ENCODE data around the gene ABCB8. TPM values are rescaled to one million over a fixed set of nuclear protein-coding genes. Genes with fewer than 3 reads are reported as not detected.

Gene ABCB8
- total and polyA plus RNA-seq, 2 donors (not counting 3 experiments of a cell fraction or from before 2014, with no cell fraction given) = 38.0 to 46.3 TPM

- H3K9me1 ChIP-seq (replicated peaks; ENCODE audit: control insufficient read depth, extremely low read depth, insufficient read depth, low read length) = no peaks in the 10 kb centered on the region
- no peaks in the 10 kb centered on the region for H3K9me3 ChIP-seq (replicated peaks; ENCODE audit: control insufficient read depth, insufficient read depth, low read length)
- no peak overlapping the region for H3K27ac ChIP-seq (ENCODE audit: insufficient read depth, low read depth, low read length)
- H4K20me1 ChIP-seq (replicated peaks; ENCODE audit: control insufficient read depth, extremely low read depth, insufficient read depth, low read length) = no peaks in the 10 kb centered on the region
- DNase-seq (ENCODE audit: low read depth, low spot score) (no peak), FAIRE-seq (no peak)
- H3K27me3 ChIP-seq (ENCODE audit: control insufficient read depth in 2 of 2, insufficient read depth in 2 of 2, low read length in 2 of 2) = no peaks in the 10 kb centered on the region
- no peak overlapping the region for H2AFZ ChIP-seq (ENCODE audit: low read depth, low read length)
- H3K4me1 ChIP-seq (ENCODE audit: control insufficient read depth, extremely low read depth, insufficient read depth, low read length) = peaks cover 35% of the 10 kb centered on the region
- dilution Hi-C loops (cut with MboI; ENCODE audit: extremely low pct_ligation_motif_present, low sequenced_read_pairs) (no loop called here), intact Hi-C loops (cut with micrococcal nuclease) (no loop called here)
- no peak overlapping the region for H3K4me3 ChIP-seq (replicated peaks in 1 of 3; ENCODE audit: insufficient read depth in 1 of 3, low read depth in 1 of 3, low read length in 3 of 3)
- H3K9ac ChIP-seq (replicated peaks; ENCODE audit: extremely low read depth, insufficient read depth, low read length) = no peak overlapping the region
- TF ChIP-seq FOS (IDR thresholded peaks at IDR 0.05; ENCODE audit: borderline replicate concordance, insufficient read depth, low read length) = no peak
- TF ChIP-seq POLR2AphosphoS5 (IDR thresholded peaks at IDR 0.05; ENCODE audit: insufficient read depth, low read depth, low read length) = peak; percentile 35
- no peaks in the 10 kb centered on the region for H3K79me2 ChIP-seq (ENCODE audit: control insufficient read depth, insufficient read depth, low read length)
- ChIA-PET CTCF (interaction anchor here (0.9 to 9.4 kb wide), 13 partner anchors 10 to 725 kb away, joined by 3 to 107 read pairs (median 6); partner anchors contain the start of genes ATG9B and NOS3), POLR2A (no interaction called here)
- H3K36me3 ChIP-seq (ENCODE audit: control insufficient read depth in 2 of 2, extremely low read depth in 1 of 2, insufficient read depth in 2 of 2, low read length in 2 of 2) = peaks cover 0 to 26% of the 10 kb centered on the region in 2 experiments
- no peak overlapping the region for H3K4me2 ChIP-seq (ENCODE audit: insufficient read depth, low read length)
- no TSS peak for BruUV-seq (replicated peaks)
Measured at GRCh38 chr7:151010307-151011096, 17.7 kb upstream of the ABCB8 start.

GRCh38 chr7:151011097-151011409 is 17.2 kb upstream of the ABCB8 start:
- no peaks in the 10 kb centered on the region for H3K9me3 ChIP-seq (replicated peaks; ENCODE audit: control insufficient read depth, insufficient read depth, low read length)
- no TSS peak for BruUV-seq (replicated peaks)
- peaks cover 0 to 24% of the 10 kb centered on the region in 2 experiments for H3K36me3 ChIP-seq (ENCODE audit: control insufficient read depth in 2 of 2, extremely low read depth in 1 of 2, insufficient read depth in 2 of 2, low read length in 2 of 2)
- no peak overlapping the region for H3K4me3 ChIP-seq (replicated peaks in 1 of 3; ENCODE audit: insufficient read depth in 1 of 3, low read depth in 1 of 3, low read length in 3 of 3)
- TF ChIP-seq EZH2 (IDR thresholded peaks at IDR 0.05; ENCODE audit: borderline replicate concordance, low read depth, low read length, severe bottlenecking) (no peak), MYC (IDR thresholded peaks at IDR 0.05; ENCODE audit: low read depth, low read length) (no peak), CTCF (IDR thresholded peaks at IDR 0.05; ENCODE audit: extremely low read depth in 1 of 2, insufficient read depth in 1 of 2, low read depth in 1 of 2, low read length in 2 of 2) (no peak), JUN (IDR thresholded peaks at IDR 0.05; ENCODE audit: borderline replicate concordance, insufficient read depth, insufficient read length, low read depth) (no peak), GATA2 (IDR thresholded peaks at IDR 0.05; ENCODE audit: insufficient read depth, insufficient read length, low read depth, low read length) (no peak), POLR2A (IDR thresholded peaks at IDR 0.05; ENCODE audit: low read depth, low read length) (no peak), POLR2AphosphoS5 (IDR thresholded peaks at IDR 0.05; ENCODE audit: insufficient read depth, low read depth, low read length) (no peak), MAX (IDR thresholded peaks at IDR 0.05; ENCODE audit: insufficient read depth, insufficient read length) (no peak), FOS (IDR thresholded peaks at IDR 0.05; ENCODE audit: borderline replicate concordance, insufficient read depth, low read length) (no peak)
- H3K4me1 ChIP-seq (ENCODE audit: control insufficient read depth, extremely low read depth, insufficient read depth, low read length) = peaks cover 35% of the 10 kb centered on the region
- no peaks in the 10 kb centered on the region for H3K27me3 ChIP-seq (ENCODE audit: control insufficient read depth in 2 of 2, insufficient read depth in 2 of 2, low read length in 2 of 2)
- H3K9me1 ChIP-seq (replicated peaks; ENCODE audit: control insufficient read depth, extremely low read depth, insufficient read depth, low read length) = no peaks in the 10 kb centered on the region
- no peak overlapping the region for H3K27ac ChIP-seq (ENCODE audit: insufficient read depth, low read depth, low read length)
- CTCF ChIA-PET = interaction anchor here (0.6 to 9.4 kb wide), 11 partner anchors 9 to 726 kb away, joined by 3 to 107 read pairs (median 6); partner anchors contain the start of genes ATG9B and NOS3
- POLR2A ChIA-PET = no interaction called here
- FAIRE-seq (no peak), DNase-seq (ENCODE audit: low read depth, low spot score) (no peak)
- H3K4me2 ChIP-seq (ENCODE audit: insufficient read depth, low read length) = no peak overlapping the region
- intact Hi-C loops (cut with micrococcal nuclease) = no loop called here
- no peak overlapping the region for H2AFZ ChIP-seq (ENCODE audit: low read depth, low read length)
- dilution Hi-C loops (cut with MboI; ENCODE audit: extremely low pct_ligation_motif_present, low sequenced_read_pairs) = no loop called here
- no peak overlapping the region for H3K9ac ChIP-seq (replicated peaks; ENCODE audit: extremely low read depth, insufficient read depth, low read length)
- no peaks in the 10 kb centered on the region for H4K20me1 ChIP-seq (replicated peaks; ENCODE audit: control insufficient read depth, extremely low read depth, insufficient read depth, low read length)
- no peaks in the 10 kb centered on the region for H3K79me2 ChIP-seq (ENCODE audit: control insufficient read depth, insufficient read depth, low read length)

All from endothelial cell of umbilical vein (primary cell).